Astrocyte (in vitro differentiated cells and primary cell): Measurements from ENCODE around the gene MYO1B.

Experiments used
- CTCF ChIP-seq: IDR thresholded peaks from 2 replicates; pipeline ENCODE4 v1.5.1; 2011; ENCODE audit warnings: low read depth, mild to moderate bottlenecking, inconsistent platforms, low read length, moderate library complexity; ENCODE audit not compliant: insufficient read depth
- EZH2 ChIP-seq: IDR thresholded peaks from 2 replicates; pipeline ENCODE4 v1.6.1; 2012; ENCODE audit warnings: mild to moderate bottlenecking, low read length, inconsistent platforms; ENCODE audit not compliant: insufficient read depth

DNA sequence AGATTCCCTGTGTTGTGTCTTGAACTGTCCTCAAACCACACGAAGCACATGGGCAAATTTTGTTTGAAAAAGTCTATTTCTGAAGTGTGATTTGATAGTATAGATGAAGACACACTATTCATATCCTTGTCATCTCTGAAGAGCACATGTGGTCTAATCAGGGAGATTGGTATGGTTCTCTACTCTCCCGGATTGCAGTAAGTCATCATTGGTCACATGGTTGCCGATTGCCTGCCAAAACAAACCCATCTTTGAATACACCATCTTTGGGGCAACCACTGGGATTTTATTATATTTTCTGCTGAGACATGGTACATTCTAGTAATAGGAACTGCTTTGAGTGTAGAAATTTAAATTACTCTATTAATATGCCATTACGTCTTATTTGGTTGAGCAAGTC lies 186.9 kb downstream of the MYO1B start:
- no peak for TF ChIP-seq CTCF
- TF ChIP-seq EZH2: no peak
